Loucy (cell line): ENCODE data around the gene MKLN1.

ENCODE experiments used
- CTCF ChIP-seq: fragments of 200-600 bp; sonication (generic); conservative IDR thresholded peaks from 2 replicates; pipeline ENCODE4 v1.5.1; 2014; ENCODE audit warnings: mild to moderate bottlenecking, antibody characterized with exemption, low read length
- EZH2phosphoT487 ChIP-seq: fragments of 200-600 bp; IDR thresholded peaks from 2 replicates; pipeline ENCODE4 v1.6.1; 2018; ENCODE audit warnings: antibody characterized with exemption, mild to moderate bottlenecking, moderate library complexity, borderline replicate concordance

GRCh38 chr7:131391145-131391544 lies 63.5 kb downstream of the MKLN1 start:
- TF ChIP-seq CTCF = no peak
- TF ChIP-seq EZH2phosphoT487 = no peak
